H1 (cell line): ENCODE results near the gene PCYT2. TPM values are rescaled to one million over a fixed set of nuclear protein-coding genes. Genes with fewer than 3 reads are reported as not detected.
"Not testable (repeated sequence)": the region's sequence is repeated elsewhere in the genome, so short reads cannot be mapped to it uniquely, and the experiment has no call there.

Source experiments
- CTCF ChIA-PET: fragments of 300-600 bp; sonication (Branson Sonifier 250); formaldehyde crosslinking; loops from one replicate; lab custom pipeline; 2021; ENCODE audit not compliant: partially characterized antibody; lab: Charles Lee
- POLR2A ChIA-PET: fragments of 300-600 bp; sonication (Branson Sonifier 250); formaldehyde crosslinking; loops from one replicate; lab custom pipeline; 2021; ENCODE audit warnings: inconsistent platforms; ENCODE audit not compliant: partially characterized antibody; lab: Charles Lee
- DNase-seq, 2 experiments: peaks; one replicate each; pipeline versions ENCODE4 v3.0.0 to v3.0.0-alpha.2; 2010 to 2022; ENCODE audit warnings: low spot score in 2 of 2, low read depth in 1 of 2, mixed read lengths in 1 of 2
- FAIRE-seq: peaks from 2 replicates; lab custom pipeline; 2011; peaks lifted over from hg19 to GRCh38; lab: Jason Lieb, UNC
- H2AFZ ChIP-seq: 2 replicates; pipeline ENCODE4 v1.8.1; 2012; ENCODE audit warnings: low read length, inconsistent platforms
- H2AK5ac ChIP-seq: 2 replicates; pipeline ENCODE4 v1.6.1; 2013; ENCODE audit warnings: low read depth, low read length
- H2BK120ac ChIP-seq: replicated peaks from 2 replicates; pipeline ENCODE3; 2013; ENCODE audit warnings: low read depth, low read length, inconsistent platforms
- H2BK12ac ChIP-seq: 2 replicates; pipeline ENCODE4 v1.6.1; 2013; ENCODE audit warnings: low read depth, low read length
- H2BK15ac ChIP-seq: 2 replicates; pipeline ENCODE4 v1.6.1; 2013; ENCODE audit warnings: low read length
- H2BK20ac ChIP-seq: 2 replicates; pipeline ENCODE4 v1.6.1; 2013; ENCODE audit warnings: low read length
- H2BK5ac ChIP-seq: 2 replicates; pipeline ENCODE4 v1.6.1; 2013; ENCODE audit warnings: low read depth, low read length
- H3K14ac ChIP-seq: 2 replicates; pipeline ENCODE4 v1.6.1; 2013; ENCODE audit warnings: inconsistent platforms; ENCODE audit not compliant: insufficient read length
- H3K18ac ChIP-seq: 2 replicates; pipeline ENCODE4 v1.6.1; 2013; ENCODE audit warnings: low read length; ENCODE audit errors: extremely low read depth
- H3K23ac ChIP-seq: 2 replicates; pipeline ENCODE4 v1.6.1; 2013; ENCODE audit warnings: inconsistent platforms; ENCODE audit not compliant: insufficient read length
- H3K23me2 ChIP-seq: 2 replicates; pipeline ENCODE4 v1.6.1; 2013; ENCODE audit warnings: low read depth, low read length
- H3K27ac ChIP-seq: 2 replicates; pipeline ENCODE4 v1.6.1; 2011; ENCODE audit warnings: low read depth, low read length, inconsistent platforms
- H3K27me3 ChIP-seq, 4 experiments: replicated peaks in 1 of 4; 1 replicate in 1 of 4; 2 replicates in 3 of 4; pipeline versions ENCODE4 v1.6.1 to v1.8.1; 2011 to 2013; ENCODE audit warnings: low read length in 3 of 4, mild to moderate bottlenecking in 3 of 4, inconsistent platforms in 2 of 4, mixed read lengths in 2 of 4, moderate library complexity in 1 of 4; ENCODE audit not compliant: control insufficient read depth in 3 of 4, insufficient read depth in 3 of 4; ENCODE audit errors: extremely low read depth in 1 of 4
- H3K36me3 ChIP-seq, 4 experiments: 2 replicates each; pipeline versions ENCODE4 v1.6.1 to v1.8.1; 2011 to 2013; ENCODE audit warnings: mild to moderate bottlenecking in 4 of 4, low read length in 3 of 4, moderate library complexity in 2 of 4, control low read depth in 1 of 4, inconsistent platforms in 1 of 4; ENCODE audit not compliant: insufficient read depth in 4 of 4, control insufficient read depth in 2 of 4
- H3K4ac ChIP-seq: replicated peaks from 2 replicates; pipeline ENCODE3; 2013; ENCODE audit warnings: low read length, low read depth, mixed read lengths, inconsistent platforms; ENCODE audit not compliant: insufficient read length
- H3K4me1 ChIP-seq, 4 experiments: replicated peaks in 1 of 4; 1 replicate in 1 of 4; 2 replicates in 3 of 4; pipeline versions ENCODE4 v1.6.1 to v1.8.1; 2011 to 2013; ENCODE audit warnings: low read length in 3 of 4, inconsistent platforms in 2 of 4, mixed read lengths in 1 of 4; ENCODE audit not compliant: insufficient read depth in 4 of 4, control insufficient read depth in 3 of 4
- H3K4me2 ChIP-seq, 2 experiments: 2 replicates each; pipeline versions ENCODE4 v1.6.1 to v1.8.1; 2011 to 2013; ENCODE audit warnings: low read depth in 2 of 2, low read length in 2 of 2, control low read depth in 1 of 2, inconsistent platforms in 1 of 2, mild to moderate bottlenecking in 1 of 2; ENCODE audit not compliant: insufficient read depth in 1 of 2
- H3K4me3 ChIP-seq, 4 experiments: fragments of 200-600, 300-600 bp in 1 of 4; sonication (generic), shearing (Covaris generic), sonication (Bioruptor Twin) in 1 of 4; 2 replicates each; pipeline versions ENCODE4 v1.5.1 to v1.8.1; 2011 to 2016; ENCODE audit warnings: low read length in 4 of 4, low read depth in 3 of 4, control low read depth in 2 of 4, inconsistent platforms in 2 of 4, mild to moderate bottlenecking in 2 of 4, mixed read lengths in 1 of 4, moderate library complexity in 1 of 4; ENCODE audit not compliant: insufficient read depth in 2 of 4; ENCODE audit errors: extremely low read depth in 1 of 4
- H3K56ac ChIP-seq: replicated peaks from 2 replicates; pipeline ENCODE3; 2013; ENCODE audit warnings: low read depth, mild to moderate bottlenecking, mixed read lengths, low read length, inconsistent platforms; ENCODE audit not compliant: insufficient read length
- H3K79me1 ChIP-seq: 2 replicates; pipeline ENCODE4 v1.6.1; 2013; ENCODE audit warnings: low read depth, low read length, control low read depth
- H3K79me2 ChIP-seq, 2 experiments: 2 replicates each; pipeline versions ENCODE4 v1.6.1 to v1.8.1; 2012 to 2013; ENCODE audit warnings: low read length in 2 of 2, mild to moderate bottlenecking in 2 of 2, inconsistent platforms in 1 of 2; ENCODE audit not compliant: insufficient read depth in 2 of 2, control insufficient read depth in 1 of 2
- H3K9ac ChIP-seq, 4 experiments: replicated peaks in 1 of 4; 1 replicate in 1 of 4; 2 replicates in 3 of 4; pipeline versions ENCODE4 v1.6.1 to v1.8.1; 2011 to 2013; ENCODE audit warnings: low read depth in 3 of 4, low read length in 3 of 4, control low read depth in 2 of 4, mild to moderate bottlenecking in 2 of 4, moderate library complexity in 2 of 4, inconsistent platforms in 1 of 4; ENCODE audit errors: extremely low read depth in 1 of 4
- H3K9me3 ChIP-seq, 2 experiments: 2 replicates each; pipeline versions ENCODE4 v1.6.1 to v1.8.1; 2012 to 2013; ENCODE audit warnings: mild to moderate bottlenecking in 2 of 2, moderate library complexity in 2 of 2, control low read depth in 1 of 2, inconsistent platforms in 1 of 2, low read depth in 1 of 2, low read length in 1 of 2, mixed read lengths in 1 of 2; ENCODE audit not compliant: insufficient read depth in 2 of 2
- H4K20me1 ChIP-seq, 2 experiments: replicated peaks in 1 of 2; 2 replicates each; pipeline versions ENCODE3 to v1.8.1; 2011 to 2013; ENCODE audit warnings: inconsistent platforms in 2 of 2, low read length in 2 of 2, mild to moderate bottlenecking in 1 of 2; ENCODE audit not compliant: insufficient read depth in 2 of 2, control insufficient read depth in 1 of 2
- H4K5ac ChIP-seq: 2 replicates; pipeline ENCODE4 v1.6.1; 2013; ENCODE audit warnings: low read length, low read depth, mixed read lengths, inconsistent platforms; ENCODE audit not compliant: insufficient read length
- H4K8ac ChIP-seq: 2 replicates; pipeline ENCODE4 v1.8.0; 2013; ENCODE audit warnings: mild to moderate bottlenecking, moderate library complexity, low read length, inconsistent platforms; ENCODE audit not compliant: insufficient read depth; ENCODE audit errors: extremely low read depth
- H4K91ac ChIP-seq: replicated peaks from 2 replicates; pipeline ENCODE3; 2013; ENCODE audit warnings: low read length, mixed read lengths, inconsistent platforms; ENCODE audit not compliant: insufficient read length
- CREB1 ChIP-seq: IDR thresholded peaks from 2 replicates; pipeline ENCODE4 v1.6.1; 2012; ENCODE audit warnings: inconsistent platforms
- NANOG ChIP-seq: IDR thresholded peaks from 2 replicates; pipeline ENCODE4 v1.6.1; 2011; ENCODE audit warnings: low read length, low read depth, mild to moderate bottlenecking, inconsistent platforms; ENCODE audit not compliant: insufficient read depth, poor library complexity, severe bottlenecking
- SIN3A ChIP-seq, 2 experiments: IDR thresholded peaks in 1 of 2; conservative IDR thresholded peaks in 1 of 2; 2 replicates each; pipeline ENCODE4 v1.6.1; 2011 to 2012; ENCODE audit warnings: low read length in 2 of 2, improper control_type of control experiment in 1 of 2, low read depth in 1 of 2, mild to moderate bottlenecking in 1 of 2
- SP4 ChIP-seq: IDR thresholded peaks from 2 replicates; pipeline ENCODE4 v1.6.1; 2012; ENCODE audit warnings: low read length, inconsistent platforms
- SUZ12 ChIP-seq: fragments of 200-600 bp; sonication (generic); IDR thresholded peaks from 2 replicates; pipeline ENCODE4 v1.6.1; 2012; ENCODE audit warnings: mild to moderate bottlenecking, inconsistent platforms, low read length, moderate library complexity, mixed read lengths
- TEAD4 ChIP-seq: IDR thresholded peaks from 2 replicates; pipeline ENCODE4 v1.6.1; 2012; ENCODE audit warnings: low read depth, low read length, inconsistent platforms, mixed read lengths
- WGBS, 2 experiments: shearing (Covaris generic) in 1 of 2; methylation state at CpG; one replicate each; pipeline versions ENCODE4 v1.1.6 to v1.1.7; 2013 to 2015; ENCODE audit warnings: low lambda C conversion rate in 2 of 2, mixed read lengths in 2 of 2, inconsistent platforms in 1 of 2, low coverage in 1 of 2, missing lambda C conversion rate in 1 of 2; ENCODE audit not compliant: insufficient replicate concordance in 2 of 2, insufficient coverage in 1 of 2, insufficient read length in 1 of 2; ENCODE audit errors: extremely low coverage in 1 of 2, missing lambda C conversion rate in 1 of 2; 5-methylcytosine and 5-hydroxymethylcytosine counted together
- polyA plus RNA-seq, 7 experiments: library from polyadenylated mRNA; depleted of rRNA in 3 of 7; stranded (reverse) in 5 of 7; unstranded in 2 of 7; fragments of >200 nt in 5 of 7; fragments of 200-250 nt in 2 of 7; gene quantifications; 1 replicate in 5 of 7; 2 replicates in 1 of 7; 4 replicates in 1 of 7; pipeline versions ENCODE4 v1.2.1 to v1.2.3, GENCODE V29; 2011 to 2013; ENCODE audit warnings: missing spikeins in 2 of 7, mixed read lengths in 2 of 7
- total RNA-seq: library from RNA; stranded (reverse); fragmentation: NEBNext Ultra II Directional; extraction: Animal tissue kit (Norgen Biotek cat#: 25700); gene quantifications from 2 replicates; pipeline ENCODE4 v1.2.1, GENCODE V29; 2021
- TF ChIP-seq, protein P1 (sequence below): IDR thresholded peaks from 2 replicates; pipeline ENCODE4 v1.6.1; 2012; ENCODE audit warnings: low read length, inconsistent platforms
- TF ChIP-seq, protein P2 (sequence below): IDR thresholded peaks from 2 replicates; pipeline ENCODE4 v1.6.1; 2011; ENCODE audit warnings: low read length, improper control_type of control experiment

Gene PCYT2
- total and polyA plus RNA-seq, 2 of the 8 experiments (the other 6 are each of a cell fraction or from before 2014, with no cell fraction given) = 29.9 to 31.3 TPM

DNA sequence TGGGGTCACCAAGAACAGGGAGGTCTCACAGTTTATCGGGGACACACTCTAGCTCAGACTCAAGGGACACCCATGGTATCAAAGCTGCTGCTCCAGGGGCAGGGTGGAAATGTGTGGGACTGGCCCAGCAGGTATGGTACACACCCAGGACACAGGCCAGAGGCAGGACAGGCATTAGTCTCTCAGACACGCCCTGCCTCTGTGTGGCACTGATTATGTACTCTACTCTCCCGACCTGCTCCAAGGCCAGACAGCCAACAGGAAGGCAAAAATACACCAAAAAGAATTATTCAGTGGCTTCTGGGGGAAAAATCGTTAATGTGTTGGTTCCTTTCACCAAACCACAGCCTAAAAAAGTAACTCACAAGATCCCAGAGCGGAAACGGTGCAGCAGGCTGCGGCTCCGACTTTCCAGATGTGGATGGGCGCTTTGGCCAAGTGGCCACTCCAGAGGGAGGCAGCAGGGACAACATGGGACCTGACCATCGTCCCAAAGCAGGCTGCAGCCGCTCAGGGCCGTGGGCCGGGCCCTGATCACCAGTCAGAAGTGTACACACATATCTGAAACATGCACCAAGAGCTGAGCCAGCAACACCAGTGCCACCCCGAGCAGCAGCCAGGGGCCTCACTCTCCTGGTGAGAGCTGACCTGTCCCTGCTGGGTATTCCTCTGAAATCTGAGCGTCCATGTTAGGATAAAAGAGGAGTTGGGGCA is 7.8 kb upstream of the PCYT2 start (continued):
- TF ChIP-seq, protein P1, sequence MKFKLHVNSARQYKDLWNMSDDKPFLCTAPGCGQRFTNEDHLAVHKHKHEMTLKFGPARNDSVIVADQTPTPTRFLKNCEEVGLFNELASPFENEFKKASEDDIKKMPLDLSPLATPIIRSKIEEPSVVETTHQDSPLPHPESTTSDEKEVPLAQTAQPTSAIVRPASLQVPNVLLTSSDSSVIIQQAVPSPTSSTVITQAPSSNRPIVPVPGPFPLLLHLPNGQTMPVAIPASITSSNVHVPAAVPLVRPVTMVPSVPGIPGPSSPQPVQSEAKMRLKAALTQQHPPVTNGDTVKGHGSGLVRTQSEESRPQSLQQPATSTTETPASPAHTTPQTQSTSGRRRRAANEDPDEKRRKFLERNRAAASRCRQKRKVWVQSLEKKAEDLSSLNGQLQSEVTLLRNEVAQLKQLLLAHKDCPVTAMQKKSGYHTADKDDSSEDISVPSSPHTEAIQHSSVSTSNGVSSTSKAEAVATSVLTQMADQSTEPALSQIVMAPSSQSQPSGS = no peak
- TF ChIP-seq CREB1 (no peak), SIN3A (conservative IDR thresholded peaks at IDR 0.05 in 1 of 2, IDR thresholded peaks at IDR 0.05 in 1 of 2; ENCODE audit: low read depth in 1 of 2, low read length in 2 of 2) (no peak), SUZ12 (no peak), NANOG (no peak), SP4 (no peak), TEAD4 (no peak)
- TF ChIP-seq, protein P2, sequence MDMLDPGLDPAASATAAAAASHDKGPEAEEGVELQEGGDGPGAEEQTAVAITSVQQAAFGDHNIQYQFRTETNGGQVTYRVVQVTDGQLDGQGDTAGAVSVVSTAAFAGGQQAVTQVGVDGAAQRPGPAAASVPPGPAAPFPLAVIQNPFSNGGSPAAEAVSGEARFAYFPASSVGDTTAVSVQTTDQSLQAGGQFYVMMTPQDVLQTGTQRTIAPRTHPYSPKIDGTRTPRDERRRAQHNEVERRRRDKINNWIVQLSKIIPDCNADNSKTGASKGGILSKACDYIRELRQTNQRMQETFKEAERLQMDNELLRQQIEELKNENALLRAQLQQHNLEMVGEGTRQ = no peak

DNA sequence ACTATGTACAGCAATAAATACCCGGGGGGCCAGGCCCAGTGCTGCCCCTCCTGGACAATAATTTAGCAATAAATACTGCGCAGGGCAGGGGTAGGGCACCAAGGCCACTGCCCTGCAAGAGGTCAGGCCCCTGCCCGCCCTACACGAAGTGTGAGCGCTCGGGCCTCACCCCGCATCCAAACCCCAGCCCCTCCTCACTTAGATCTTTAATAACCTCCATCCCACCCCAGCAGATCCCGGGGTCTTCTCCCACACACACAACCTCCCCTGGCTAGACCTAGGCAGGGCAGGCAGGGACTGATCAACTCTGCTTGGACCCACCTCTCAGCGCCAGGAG is 7.1 kb upstream of the PCYT2 start:
- not testable (repeated sequence) for DNase-seq, H3K27ac ChIP-seq, H2BK15ac ChIP-seq, H2AK5ac ChIP-seq, H3K9ac ChIP-seq, H3K27me3 ChIP-seq, H4K8ac ChIP-seq, H2BK120ac ChIP-seq, H3K14ac ChIP-seq, H4K5ac ChIP-seq, H2BK20ac ChIP-seq, H2BK5ac ChIP-seq, H3K9me3 ChIP-seq, H3K23ac ChIP-seq, H3K18ac ChIP-seq, H3K23me2 ChIP-seq, H2AFZ ChIP-seq, H3K56ac ChIP-seq, FAIRE-seq, H4K91ac ChIP-seq, H2BK12ac ChIP-seq, H3K4ac ChIP-seq
- ChIA-PET CTCF (interaction anchor here (1.3 to 2.1 kb wide), 2 partner anchors 26 to 48 kb away, joined by 3 to 7 read pairs; partner anchors contain the start of gene ARHGDIA), POLR2A (interaction anchor here (1.3 to 1.7 kb wide), 3 partner anchors 17 to 52 kb away, joined by 3 to 8 read pairs (median 5); partner anchors contain the start of genes NPB and PYCR1)
- 48% methylated on average over 9 of the region's 9 CpGs; no CpG with 5 or more reads in 1 of the 2 experiments for WGBS, 2 experiments
- peaks cover 25% of the 10 kb centered on the region for H3K79me1 ChIP-seq
- peaks cover 7 to 55% of the 10 kb centered on the region in 2 experiments; a peak in 3 of 4 replicates for H3K79me2 ChIP-seq
- H4K20me1 ChIP-seq = peaks cover 15 to 39% of the 10 kb centered on the region in 2 experiments
- peaks cover 0 to 17% (median 8%) of the 10 kb centered on the region in 4 experiments; a peak in 6 of 7 replicates for H3K4me1 ChIP-seq
- peak overlapping the region; percentile 5 to 90 (median 72); a peak in 5 of 8 replicates for H3K4me3 ChIP-seq
- peaks cover 7 to 39% (median 26%) of the 10 kb centered on the region in 4 experiments for H3K36me3 ChIP-seq
- H3K4me2 ChIP-seq = peak overlapping the region; percentile 71 to 87
